Skin epidermis (tissue), 12 donors: ENCODE results near the gene DCDC2C.
"Not testable (repeated sequence)": the region's sequence is repeated elsewhere in the genome, so short reads cannot be mapped to it uniquely, and the experiment has no call there.

Experiments used
- H3K27ac ChIP-seq, 21 experiments: fragments of 200-600 bp; sonication (generic) in 11 of 21; one replicate each; pipeline ENCODE4 v1.5.0; 2020; ENCODE audit warnings: mild to moderate bottlenecking in 3 of 21, inconsistent platforms in 2 of 21, moderate library complexity in 2 of 21
- H3K4me3 ChIP-seq, 7 experiments: fragments of 200-600 bp; sonication (generic) in 2 of 7; one replicate each; pipeline ENCODE4 v1.5.0; 2020; ENCODE audit warnings: inconsistent platforms in 2 of 7, mild to moderate bottlenecking in 2 of 7, moderate library complexity in 1 of 7

Gene DCDC2C

GRCh38 chr2:3801506-3801905 is 98.1 kb downstream of the DCDC2C start:
- Histone ChIP-seq H3K4me3 (no peak overlapping the region), H3K27ac (no peak overlapping the region)

GRCh38 chr2:3805201-3805939 is 102.0 kb downstream of the DCDC2C start:
- H3K27ac ChIP-seq, result no peak overlapping the region
- H3K4me3 ChIP-seq, result no peak overlapping the region

GRCh38 chr2:3806168-3806567 is 102.8 kb downstream of the DCDC2C start:
- Histone ChIP-seq H3K27ac (no peak overlapping the region), H3K4me3 (no peak overlapping the region)

- no peak overlapping the region for H3K4me3 ChIP-seq
- no peak overlapping the region for H3K27ac ChIP-seq
Observed at GRCh38 chr2:3806730-3807129, 103.4 kb downstream of the DCDC2C start.

- H3K4me3 ChIP-seq, result no peak overlapping the region
- no peak overlapping the region for H3K27ac ChIP-seq
Observed at GRCh38 chr2:3807853-3808252, 104.5 kb downstream of the DCDC2C start.

- no peak overlapping the region for H3K27ac ChIP-seq
- H3K4me3 ChIP-seq, result no peak overlapping the region
Observed at GRCh38 chr2:3814706-3815245, 111.4 kb downstream of the DCDC2C start.

GRCh38 chr2:3817144-3817543 is 113.8 kb downstream of the DCDC2C start:
- not testable (repeated sequence) for H3K27ac ChIP-seq, H3K4me3 ChIP-seq

GRCh38 chr2:3823748-3824147 is 120.4 kb downstream of the DCDC2C start:
- H3K4me3 ChIP-seq, result no peak overlapping the region
- H3K27ac ChIP-seq, result no peak overlapping the region

- Histone ChIP-seq H3K27ac (no peak overlapping the region), H3K4me3 (no peak overlapping the region)
Observed at GRCh38 chr2:3827673-3828575, 124.5 kb downstream of the DCDC2C start.

- Histone ChIP-seq H3K27ac (no peak overlapping the region), H3K4me3 (no peak overlapping the region)
Observed at GRCh38 chr2:3830796-3831195, 127.4 kb downstream of the DCDC2C start.

- Histone ChIP-seq H3K27ac (no peak overlapping the region), H3K4me3 (no peak overlapping the region)
Observed at GRCh38 chr2:3837086-3837485, 133.7 kb downstream of the DCDC2C start.

- no peak overlapping the region for H3K27ac ChIP-seq
- H3K4me3 ChIP-seq, result no peak overlapping the region
Observed at GRCh38 chr2:3838348-3838747, 135.0 kb downstream of the DCDC2C start.

- no peak overlapping the region for H3K4me3 ChIP-seq
- H3K27ac ChIP-seq, result no peak overlapping the region
Observed at GRCh38 chr2:3839476-3839875, 136.1 kb downstream of the DCDC2C start.

GRCh38 chr2:3840611-3841155 is 137.3 kb downstream of the DCDC2C start:
- Histone ChIP-seq H3K4me3 (no peak overlapping the region), H3K27ac (no peak overlapping the region)

- no peak overlapping the region for H3K27ac ChIP-seq
- no peak overlapping the region for H3K4me3 ChIP-seq
Observed at GRCh38 chr2:3847397-3848052, 144.2 kb downstream of the DCDC2C start.

GRCh38 chr2:3848776-3849175 is 145.4 kb downstream of the DCDC2C start:
- no peak overlapping the region for H3K4me3 ChIP-seq
- no peak overlapping the region for H3K27ac ChIP-seq

GRCh38 chr2:3849213-3849612 is 145.8 kb downstream of the DCDC2C start:
- H3K4me3 ChIP-seq, result no peak overlapping the region

GRCh38 chr2:3857576-3857975 is 154.2 kb downstream of the DCDC2C start:
- H3K4me3 ChIP-seq, result no peak overlapping the region
- no peak overlapping the region for H3K27ac ChIP-seq

More at GRCh38 chr2:3849213-3849612, 145.8 kb downstream of the DCDC2C start:
- no peak overlapping the region for H3K27ac ChIP-seq

GRCh38 chr2:3864943-3865865 is 161.8 kb downstream of the DCDC2C start:
- H3K27ac ChIP-seq, result no peak overlapping the region
- H3K4me3 ChIP-seq, result no peak overlapping the region
